HTR-8/SVneo (cell line): ENCODE measurements around the gene VAX1.
"Not testable (repeated sequence)": the region's sequence is repeated elsewhere in the genome, so short reads cannot be mapped to it uniquely, and the experiment has no call there.

Experiments
- DNase-seq: peaks from one replicate; pipeline ENCODE4 v3.0.0; 2011; ENCODE audit warnings: low spot score, mixed read lengths; ENCODE audit not compliant: insufficient read length
- FAIRE-seq: peaks from 2 replicates; lab custom pipeline; 2011; peaks lifted over from hg19 to GRCh38; lab: Jason Lieb, UNC

The VAX1 gene, protein sequence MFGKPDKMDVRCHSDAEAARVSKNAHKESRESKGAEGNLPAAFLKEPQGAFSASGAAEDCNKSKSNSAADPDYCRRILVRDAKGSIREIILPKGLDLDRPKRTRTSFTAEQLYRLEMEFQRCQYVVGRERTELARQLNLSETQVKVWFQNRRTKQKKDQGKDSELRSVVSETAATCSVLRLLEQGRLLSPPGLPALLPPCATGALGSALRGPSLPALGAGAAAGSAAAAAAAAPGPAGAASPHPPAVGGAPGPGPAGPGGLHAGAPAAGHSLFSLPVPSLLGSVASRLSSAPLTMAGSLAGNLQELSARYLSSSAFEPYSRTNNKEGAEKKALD

DNA sequence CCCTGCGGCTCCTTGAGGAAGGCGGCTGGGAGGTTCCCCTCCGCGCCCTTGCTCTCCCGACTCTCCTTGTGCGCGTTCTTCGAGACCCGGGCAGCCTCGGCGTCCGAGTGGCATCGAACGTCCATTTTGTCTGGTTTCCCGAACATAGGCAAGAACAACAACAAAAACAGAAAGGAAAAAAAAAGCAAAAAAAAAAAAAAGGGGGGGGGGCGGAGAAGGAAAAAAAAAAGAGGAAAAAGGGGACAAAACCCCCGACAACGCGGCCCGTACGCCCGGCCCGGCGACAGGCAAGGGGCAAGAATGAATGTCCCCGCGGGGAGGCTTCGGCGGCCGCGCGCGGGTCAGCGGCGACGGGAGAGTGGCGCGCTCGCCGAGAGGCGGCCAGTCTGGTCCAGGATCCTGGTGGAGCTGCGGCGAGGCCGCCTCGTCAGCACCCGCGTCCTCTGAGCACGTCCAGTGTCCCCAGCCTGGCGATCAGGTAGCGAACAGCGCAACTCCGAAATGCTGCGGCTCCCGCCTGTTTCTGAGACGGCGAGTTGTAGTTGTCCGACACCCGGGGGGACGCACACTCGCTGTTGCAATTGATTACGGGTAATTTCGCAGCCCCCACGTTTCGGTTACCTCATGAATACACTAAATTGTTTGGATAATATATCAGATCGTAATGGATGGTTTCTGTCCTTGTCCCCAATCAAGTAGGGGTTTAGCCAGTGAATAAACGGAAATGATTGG, at the start of gene VAX1:
Gene VAX1, minus strand, starts transcription at position 360 of the 732 bp plus-strand sequence. Its CDS starts 214 bp downstream, at position 146.
- no peak for DNase-seq
- no peak for FAIRE-seq

DNA sequence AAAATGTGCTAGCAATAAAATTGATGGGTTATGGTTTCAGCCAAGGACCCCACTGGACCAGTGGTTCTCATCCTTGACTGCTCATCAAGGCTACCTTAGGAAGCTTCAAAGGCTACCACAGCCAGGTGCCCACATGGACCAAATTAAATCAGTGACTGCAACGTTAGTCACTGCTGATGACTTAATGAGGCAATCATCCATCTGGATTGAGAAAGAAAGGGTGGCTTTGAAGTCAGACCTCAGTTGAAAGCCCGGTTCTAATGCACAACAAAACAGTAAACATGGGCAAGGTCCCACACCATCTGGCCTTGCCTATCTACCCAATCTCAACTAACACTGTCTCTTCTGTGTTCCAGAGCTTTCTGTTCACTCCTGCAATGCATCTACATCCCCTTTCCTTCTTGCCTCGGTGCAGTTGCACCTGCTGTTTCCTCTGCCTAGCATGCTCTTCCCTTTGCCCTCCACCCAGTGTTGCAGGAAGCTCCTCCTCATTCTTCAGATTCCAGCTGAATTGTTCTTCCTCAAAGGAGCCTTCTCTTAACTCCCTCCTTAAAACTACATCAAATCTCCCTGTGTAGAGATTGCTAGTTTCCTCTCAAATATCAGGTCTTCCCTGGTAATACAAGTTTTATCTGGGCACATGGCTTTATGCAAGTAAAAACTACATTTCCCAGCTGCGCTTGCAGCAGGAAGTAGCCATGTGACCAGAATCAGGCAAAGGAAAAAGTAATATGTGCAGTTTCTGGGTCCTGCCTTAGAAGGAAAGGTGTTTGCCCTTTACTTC, 49.0 kb upstream of the VAX1 start:
- DNase-seq: no peak

DNA sequence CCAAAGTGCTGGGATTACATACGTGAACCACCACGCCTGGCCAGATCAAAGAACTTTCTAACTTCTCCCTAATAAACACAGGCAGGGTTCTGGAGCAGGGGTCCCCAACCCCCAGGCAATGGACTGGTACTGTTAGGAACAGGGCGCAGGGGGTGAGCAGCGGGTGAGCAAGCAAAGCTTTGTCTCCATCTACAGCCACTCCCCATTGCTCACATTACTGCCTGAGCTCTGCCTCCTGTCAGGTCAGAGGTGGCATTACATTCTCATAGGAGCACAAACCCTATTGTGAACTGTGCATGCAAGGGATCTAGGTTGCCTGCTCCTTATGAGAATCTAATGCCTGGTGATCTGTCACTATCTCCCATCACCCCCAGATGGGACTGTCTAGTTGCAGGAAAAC, 47.7 kb upstream of the VAX1 start:
- DNase-seq, FAIRE-seq: not testable (repeated sequence)

More for the DNA sequence above, 49.0 kb upstream of the VAX1 start:
- no peak for FAIRE-seq

DNA sequence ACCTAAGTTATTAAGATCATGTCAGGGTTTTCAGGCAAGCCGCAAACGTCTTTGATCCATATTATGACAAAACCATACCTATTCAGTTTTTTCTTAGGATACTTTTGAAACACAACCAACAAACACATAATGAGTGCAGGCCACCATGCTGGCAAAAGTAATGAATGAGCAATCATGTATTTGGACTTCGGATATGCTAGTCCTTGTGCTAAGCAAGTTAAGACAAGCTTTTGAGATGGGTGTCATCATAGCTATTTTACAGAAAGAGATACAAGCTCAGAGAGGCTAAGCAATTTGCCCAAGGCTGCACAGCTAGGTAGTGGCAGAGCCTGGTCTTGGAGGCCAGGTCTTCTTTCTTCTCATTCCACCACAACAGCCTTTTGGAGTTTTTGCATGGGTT, 46.8 kb upstream of the VAX1 start:
- FAIRE-seq (no peak), DNase-seq (no peak)

DNA sequence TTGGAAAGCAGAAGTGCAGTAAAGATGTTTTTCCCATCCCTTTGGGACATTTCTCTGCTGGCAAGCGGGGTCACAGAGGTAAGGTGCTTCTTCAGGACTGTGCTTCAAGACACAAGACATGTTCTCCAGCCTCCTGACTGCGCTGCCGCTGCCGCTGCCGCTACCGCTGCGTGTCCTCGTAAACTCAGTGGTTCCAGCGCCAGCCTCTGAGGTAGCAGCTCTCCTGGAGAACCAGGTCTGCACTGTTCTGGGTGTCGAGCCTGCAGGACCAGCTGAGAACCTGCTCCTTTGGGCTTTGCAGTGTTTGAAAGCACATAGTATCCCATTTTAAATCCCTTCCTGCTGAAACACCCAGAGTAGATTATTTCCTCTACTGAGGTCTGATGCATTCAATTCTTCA, 46.2 kb upstream of the VAX1 start:
- DNase-seq: no peak
- no peak for FAIRE-seq

DNA sequence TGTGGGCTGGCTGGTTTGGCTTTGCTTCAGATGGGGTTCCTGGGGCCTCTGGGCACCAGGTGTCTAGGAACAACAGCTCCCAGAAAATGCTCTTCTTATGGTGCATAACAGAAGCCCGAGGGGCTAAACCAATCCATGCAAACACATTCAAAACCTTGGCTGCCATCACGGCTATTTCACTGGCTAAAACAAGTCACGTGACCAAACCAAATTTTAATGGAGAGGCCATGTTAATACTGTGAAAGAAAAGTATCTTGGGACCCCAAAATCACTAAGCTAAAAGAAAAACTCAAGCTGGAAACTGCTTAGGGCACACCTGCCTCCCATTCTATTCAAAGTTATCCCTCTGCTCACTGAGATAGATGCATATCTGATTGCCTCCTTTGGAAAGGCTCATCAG, 40.1 kb upstream of the VAX1 start:
- FAIRE-seq (no peak), DNase-seq (no peak)

DNA sequence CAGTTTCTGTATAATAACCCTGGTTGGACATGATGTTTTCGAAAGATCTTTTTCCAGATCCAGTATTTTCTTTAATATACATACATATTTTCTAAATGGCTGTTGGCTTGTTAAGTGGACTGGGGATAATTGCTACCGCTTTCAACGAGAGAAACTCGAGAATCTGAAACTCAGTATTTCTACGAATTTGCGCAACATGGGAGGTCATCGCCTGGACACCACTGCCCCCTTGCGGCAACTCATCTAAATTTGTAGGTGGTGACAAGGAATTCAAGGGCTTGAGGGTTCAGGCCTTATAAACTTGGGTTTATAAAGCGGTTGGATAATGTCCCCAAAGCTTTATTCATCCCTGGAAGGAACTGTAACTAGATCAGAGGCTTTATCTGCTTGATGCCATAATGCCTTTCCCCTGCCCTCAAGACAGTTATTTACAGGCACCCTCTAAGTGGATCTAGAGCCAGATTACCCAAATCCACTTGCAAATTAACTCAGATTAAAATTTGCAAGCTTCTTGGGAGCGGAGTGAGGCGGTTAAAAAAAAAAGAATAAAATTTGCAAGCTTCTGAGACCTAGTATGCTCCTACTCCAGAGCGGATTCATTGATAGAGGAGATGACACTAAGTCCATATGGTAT, 37.9 kb upstream of the VAX1 start:
- DNase-seq (peak; percentile 37), FAIRE-seq (no peak)

DNA sequence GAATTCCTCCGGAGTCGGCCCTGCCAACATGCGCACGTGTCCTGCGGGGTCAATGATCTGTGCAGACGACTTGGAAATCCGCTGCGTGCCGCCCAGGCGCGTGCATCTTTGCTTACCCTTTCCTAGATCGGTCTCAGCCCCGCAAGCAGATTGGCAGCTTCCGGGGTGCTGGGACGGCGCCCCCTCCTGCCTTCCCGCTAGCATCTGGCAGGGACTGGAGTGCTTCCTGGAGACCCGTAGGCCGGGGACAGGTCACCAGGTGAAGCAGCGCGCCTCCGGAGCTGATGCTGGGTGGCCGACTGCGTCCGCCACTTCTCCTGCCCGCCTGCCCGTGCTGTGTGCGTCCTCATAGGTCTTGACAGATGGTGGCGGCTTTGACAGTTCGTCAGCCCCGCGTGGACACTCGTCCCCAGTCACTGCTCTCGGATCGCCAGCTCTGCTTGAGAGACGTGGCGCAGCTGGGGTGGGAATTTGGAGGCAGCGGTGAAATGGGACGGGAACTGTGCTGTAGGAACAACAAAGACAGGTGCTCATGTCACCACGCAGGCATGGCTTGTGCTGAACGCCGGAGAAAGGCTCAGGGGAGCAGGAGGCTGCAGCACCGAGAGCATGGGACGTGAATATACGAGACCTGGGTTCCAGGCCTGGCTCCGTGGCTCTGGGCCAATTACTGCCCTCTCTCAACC, 37.3 kb upstream of the VAX1 start:
- FAIRE-seq: no peak

DNA sequence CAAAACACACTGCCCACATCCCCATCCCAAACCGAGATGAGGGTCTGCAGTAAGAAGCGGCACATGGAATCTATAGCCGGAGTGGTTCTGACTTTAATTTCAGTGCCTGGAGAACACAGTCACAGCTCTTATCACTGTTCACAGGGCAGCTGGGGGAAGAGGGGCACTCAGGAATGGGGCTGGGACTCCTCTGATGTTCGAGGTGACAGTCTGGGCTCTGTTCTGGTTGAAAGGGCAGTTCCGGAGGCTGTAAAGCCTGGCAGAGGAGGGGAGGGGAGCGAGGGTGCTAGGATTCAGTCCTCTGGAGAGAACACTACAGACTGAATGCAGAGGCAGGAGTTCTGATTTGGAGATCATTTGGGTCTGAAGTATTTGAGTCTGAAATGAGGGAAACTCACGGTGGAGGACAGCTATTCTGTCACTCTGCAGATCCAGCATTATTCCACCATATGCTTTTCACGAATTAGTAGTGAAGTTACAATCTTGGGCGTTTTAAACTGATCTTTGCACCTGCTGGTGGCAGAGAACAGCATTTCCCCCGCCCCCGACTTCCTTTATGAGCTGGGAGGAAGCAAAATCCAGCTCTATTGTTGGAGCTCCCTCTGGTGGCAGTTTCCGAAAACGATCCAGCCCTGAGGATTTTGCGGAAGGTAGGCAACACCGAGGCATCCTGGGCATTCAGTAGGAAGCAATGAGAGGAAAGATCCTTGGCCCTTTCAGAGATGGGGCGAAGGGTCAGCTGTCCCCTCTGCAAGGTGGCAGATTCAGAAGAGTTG, 36.6 kb upstream of the VAX1 start:
- DNase-seq (peak; percentile 59), FAIRE-seq (no peak)

More for the DNA sequence above, 37.3 kb upstream of the VAX1 start:
- DNase-seq: no peak

DNA sequence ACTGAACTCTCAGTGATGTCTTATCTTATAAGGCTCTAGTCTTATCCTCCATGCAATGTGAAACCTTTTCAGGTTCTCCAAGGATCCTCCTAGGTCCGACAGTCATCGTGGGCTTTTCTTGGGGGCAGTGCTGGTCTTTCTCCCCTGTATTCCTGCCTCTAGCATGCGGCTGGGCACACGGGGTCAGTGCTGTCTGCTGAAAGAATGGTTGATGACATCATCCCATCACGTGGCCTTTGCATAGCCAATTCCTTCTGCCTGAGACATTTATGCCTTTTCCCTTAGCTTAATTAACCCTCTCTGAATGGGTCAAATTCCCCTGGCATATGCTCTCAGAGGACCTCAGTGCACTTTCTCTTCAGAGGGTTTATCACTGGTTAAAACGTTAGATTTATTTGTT, 32.2 kb upstream of the VAX1 start:
- FAIRE-seq (no peak), DNase-seq (no peak)

DNA sequence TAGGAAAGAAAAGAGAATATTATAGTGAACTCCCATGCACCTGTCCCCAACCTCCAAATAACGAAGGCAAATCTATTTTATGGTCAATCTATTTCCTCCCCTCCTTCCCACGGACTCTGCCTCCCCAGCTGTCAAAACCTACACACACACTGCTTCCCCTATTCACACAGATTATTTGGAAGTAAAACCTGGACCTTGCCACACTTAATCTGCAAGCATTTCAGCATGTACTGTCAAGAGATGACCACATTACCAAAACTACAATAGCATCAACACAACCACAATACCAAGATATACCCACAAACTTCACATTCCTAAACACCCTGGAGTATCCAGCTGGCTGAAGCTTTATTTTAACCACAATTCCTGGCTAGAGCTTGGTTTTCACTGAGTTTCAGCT, 31.4 kb upstream of the VAX1 start:
- DNase-seq (no peak), FAIRE-seq (no peak)

DNA sequence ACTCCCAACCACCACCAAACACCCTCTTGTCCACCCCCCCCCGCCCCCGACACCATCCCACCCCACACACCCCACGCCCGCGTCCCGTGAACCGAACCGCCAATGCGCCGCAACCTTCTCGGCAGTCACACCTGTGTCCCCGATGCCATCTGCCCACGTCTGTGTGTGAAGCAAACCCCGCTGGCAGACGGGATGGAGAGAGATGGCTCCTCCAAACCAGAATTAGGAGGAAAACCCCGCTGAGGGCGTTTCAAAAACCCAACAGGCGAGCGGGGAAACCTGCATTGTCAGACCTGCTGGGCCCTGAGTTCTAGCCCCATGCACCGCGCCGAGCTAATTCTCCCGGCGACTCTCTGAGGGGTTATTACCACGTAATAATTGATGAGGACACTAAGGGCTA, 30.7 kb upstream of the VAX1 start:
- no peak for FAIRE-seq
- no peak for DNase-seq

DNA sequence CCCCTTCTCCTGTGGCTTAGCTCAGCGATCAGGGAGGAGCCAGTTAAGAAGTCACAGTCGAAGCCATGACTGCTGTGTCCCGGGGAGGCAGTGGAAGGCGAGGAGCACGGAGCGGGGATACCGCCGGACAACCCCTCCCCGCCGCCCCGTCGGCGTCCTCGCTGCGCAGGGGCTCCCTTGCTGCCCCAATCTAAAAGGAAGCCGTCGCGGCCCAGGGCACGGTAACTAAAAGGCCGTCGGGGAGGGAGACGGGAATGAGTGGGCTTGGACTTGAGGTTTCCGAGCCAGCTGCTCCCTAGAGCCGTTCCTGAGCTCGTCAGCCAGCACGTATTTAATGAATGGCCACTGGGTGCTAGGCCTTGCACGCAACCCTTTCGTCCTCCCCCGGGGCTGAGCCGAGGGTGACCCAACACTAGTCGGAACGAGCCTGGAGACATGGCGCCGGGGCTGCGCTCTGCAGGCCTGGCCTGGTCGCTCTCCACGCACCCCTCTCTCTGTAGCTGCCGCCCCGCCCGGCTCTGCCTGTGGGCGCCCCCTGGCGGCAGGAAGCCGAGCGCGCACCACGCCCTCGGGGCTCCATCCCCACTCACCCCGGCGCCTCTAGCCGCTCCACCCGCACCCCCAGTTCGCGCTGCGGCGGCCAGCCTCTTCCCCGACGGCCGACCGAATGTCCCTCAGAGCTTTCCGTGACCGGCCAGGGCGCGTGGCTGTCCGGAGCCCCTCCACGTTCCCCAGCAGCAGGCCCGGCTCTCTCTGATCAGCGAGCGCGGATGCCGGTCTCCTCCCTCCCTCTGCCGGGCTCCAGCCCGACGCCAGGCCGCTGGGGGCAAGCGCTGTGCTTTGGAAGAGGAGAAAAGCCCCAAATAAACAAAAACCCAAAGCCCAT, 30.0 kb upstream of the VAX1 start:
- FAIRE-seq: no peak
- DNase-seq: peak; percentile 63

DNA sequence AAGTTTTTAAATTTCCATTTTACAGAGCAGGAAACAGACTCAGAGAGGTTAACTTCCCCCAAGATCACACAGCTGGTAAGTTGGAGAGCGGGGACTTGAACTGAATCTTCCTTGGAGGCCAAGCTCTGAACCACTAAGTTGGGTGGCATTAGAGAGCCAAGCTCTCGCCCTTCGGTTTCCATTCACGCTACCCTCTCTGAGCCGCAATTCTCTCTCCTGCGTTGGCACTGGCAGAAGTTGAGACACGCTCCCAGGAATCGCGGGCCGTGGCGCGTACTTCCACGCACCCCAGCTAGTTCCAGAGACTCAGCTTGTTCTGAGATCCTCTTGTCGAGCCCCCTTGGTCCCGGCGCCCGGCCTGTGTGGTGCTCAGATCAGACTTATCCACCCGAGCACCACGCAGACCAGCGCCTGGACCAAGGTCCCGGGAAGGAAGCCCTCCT, 29.3 kb upstream of the VAX1 start:
- DNase-seq (no peak), FAIRE-seq (no peak)

DNA sequence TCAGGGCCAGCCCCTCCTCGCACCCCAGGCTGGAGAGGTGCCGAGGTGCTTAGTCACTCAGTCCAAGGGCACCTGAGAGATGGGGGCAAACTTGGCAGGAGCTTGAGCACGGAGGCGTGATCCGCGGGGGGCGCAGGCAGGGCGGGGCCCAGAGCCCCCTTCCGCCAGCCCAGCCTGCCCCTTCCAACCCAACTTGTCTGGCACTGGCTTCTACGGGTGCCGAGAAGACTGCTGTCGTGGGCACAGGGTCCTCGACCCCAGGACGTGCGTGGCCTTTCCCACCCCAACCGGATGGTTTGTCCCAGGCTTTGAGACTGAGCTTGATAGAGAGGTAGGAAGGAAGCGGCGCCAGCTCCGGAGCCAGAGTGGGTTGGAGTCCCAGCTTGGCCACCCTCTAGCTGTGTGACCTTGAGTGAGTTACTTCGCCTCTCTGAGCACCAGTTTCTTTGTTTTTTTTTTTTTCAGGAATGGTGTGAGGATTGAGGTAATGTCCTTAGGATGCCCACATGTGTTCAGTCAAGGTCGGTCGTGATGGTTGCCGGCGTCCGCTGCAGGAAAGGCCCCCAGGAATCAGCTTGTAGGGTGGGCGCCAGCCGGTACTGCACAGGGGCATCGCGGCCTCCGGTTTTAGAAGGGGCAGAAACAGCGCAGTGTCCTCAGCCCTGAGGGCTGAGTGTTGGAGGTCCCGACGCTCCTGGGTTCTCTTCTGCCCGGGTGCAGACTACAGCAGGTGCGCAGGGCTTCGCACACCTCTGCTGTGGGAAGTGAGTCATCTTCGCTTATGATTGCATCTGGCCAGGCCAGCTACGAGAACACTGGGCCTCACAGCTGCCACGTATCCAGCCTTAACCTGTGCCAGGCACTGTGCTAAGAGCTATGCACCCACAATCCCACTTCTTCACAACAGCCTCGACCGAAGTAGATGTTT, 28.6 kb upstream of the VAX1 start:
- DNase-seq (no peak), FAIRE-seq (no peak)

DNA sequence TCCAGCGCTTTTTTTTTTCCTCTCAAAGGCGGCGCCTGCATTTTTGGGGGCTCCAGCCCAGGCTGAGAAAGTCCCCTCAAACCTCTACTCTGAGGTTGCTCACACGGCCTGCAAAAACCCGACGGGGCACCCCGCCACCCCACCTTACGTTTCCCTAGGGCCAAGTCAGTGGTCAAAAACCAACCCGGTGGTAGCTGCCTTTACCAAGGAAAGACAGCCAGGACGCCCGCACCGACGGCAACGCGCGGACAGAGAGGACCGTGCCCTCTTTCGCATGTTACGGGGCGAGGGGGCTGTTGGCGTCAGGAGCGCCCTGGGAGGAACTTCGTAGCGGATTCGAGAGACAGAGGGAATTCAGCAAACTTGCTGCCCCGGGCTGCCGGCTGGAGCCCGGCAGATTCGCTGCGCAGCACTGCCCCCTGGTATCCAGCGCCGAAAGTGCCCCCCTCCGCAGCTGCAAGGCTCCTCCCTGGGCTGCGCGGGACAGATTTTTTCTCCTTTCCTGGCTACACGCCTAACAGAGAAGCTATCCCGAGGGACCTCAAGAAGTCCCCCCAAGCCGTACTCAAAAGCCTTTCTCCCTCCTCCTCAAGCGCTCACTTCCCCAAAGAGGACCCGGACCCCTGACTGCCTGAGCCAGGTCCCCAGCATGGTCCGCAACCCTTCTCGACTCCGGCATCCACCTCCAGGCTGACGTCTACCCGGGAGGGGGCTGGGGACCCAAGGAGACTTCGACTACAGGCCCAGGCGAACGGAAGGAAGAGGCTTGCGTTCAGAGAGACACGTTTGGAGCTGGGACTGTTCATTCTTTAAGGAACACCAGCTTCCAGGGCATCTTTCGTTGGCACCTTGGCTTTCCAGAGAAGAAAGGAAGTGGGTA, 27.7 kb upstream of the VAX1 start:
- DNase-seq: peak; percentile 41
- FAIRE-seq: no peak
